IMR-90 (cell line): ENCODE measurements around the gene LFNG.

ENCODE experiments used
- FOS ChIP-seq: fragments of 150-350 bp; IDR thresholded peaks from 2 replicates; pipeline ENCODE4 v1.6.1; 2016; ENCODE audit warnings: low read depth, low read length
- POLR2A ChIP-seq: IDR thresholded peaks from 2 replicates; pipeline ENCODE4 v1.6.1; 2012; ENCODE audit warnings: mild to moderate bottlenecking, low read depth, low read length

GRCh38 chr7:2476298-2476697, 43.3 kb upstream of the LFNG start, which contains the start of gene GRIFIN:
- TF ChIP-seq POLR2A: no peak
- no peak for TF ChIP-seq FOS
